ENCODE measurements around the gene RNU6-1. TPM values are rescaled to one million over a fixed set of nuclear protein-coding genes. Genes with fewer than 3 reads are reported as not detected.

RNU6-1 gene
- total RNA-seq, 1 experiment from 2014 or later, result not detected

GRCh38 chr15:67816668-67817067, 23.2 kb downstream of the RNU6-1 start:
- CTCF ChIA-PET, result no interaction called here
- H3K9me2 ChIP-seq (ENCODE audit: insufficient read depth), result no peaks in the 10 kb centered on the region

GRCh38 chr15:67815036-67815592, 24.7 kb downstream of the RNU6-1 start:
- no peaks in the 10 kb centered on the region for H3K27me3 ChIP-seq (ENCODE audit: insufficient read depth, low read length)
- no peak for DNase-seq (ENCODE audit: low read depth, low spot score)
- RAD21 ChIA-PET (ENCODE audit: low non-redundant PET in 1 of 2, low total read pairs in 2 of 2, uncharacterized antibody in 2 of 2, unreplicated experiment in 2 of 2), result no interaction called here

More at GRCh38 chr15:67816668-67817067, 23.2 kb downstream of the RNU6-1 start:
- Histone ChIP-seq H3K27me3 (ENCODE audit: insufficient read depth, low read length) (no peaks in the 10 kb centered on the region), H3K36me3 (ENCODE audit: control insufficient read depth in 1 of 2, insufficient read depth in 2 of 2, low read length in 2 of 2) (no peaks in the 10 kb centered on the region), H3K4me1 (ENCODE audit: control insufficient read depth in 1 of 2, insufficient read depth in 2 of 2, low read length in 2 of 2) (no peaks in the 10 kb centered on the region), H3K4me3 (replicated peaks in 1 of 2; ENCODE audit: low read depth in 1 of 2, low read length in 2 of 2) (no peak overlapping the region), H4K20me1 (ENCODE audit: insufficient read depth) (no peaks in the 10 kb centered on the region), H3K27ac (ENCODE audit: low read depth, low read length) (no peak overlapping the region), H2AFZ (ENCODE audit: low read depth, low read length, poor library complexity, severe bottlenecking) (no peak overlapping the region), H3K79me2 (ENCODE audit: insufficient read depth, low read length) (no peaks in the 10 kb centered on the region), H3K4me2 (ENCODE audit: low read length) (no peak overlapping the region), H3K9ac (ENCODE audit: low read length) (no peak overlapping the region), H3K9me3 (ENCODE audit: control insufficient read depth in 1 of 2, insufficient read depth in 1 of 2, low read depth in 1 of 2, low read length in 2 of 2) (no peaks in the 10 kb centered on the region)
- intact Hi-C loops (cut with micrococcal nuclease), result no loop called here
- BruUV-seq (replicated peaks), result no TSS peak
- DNase-seq (ENCODE audit: low read depth, low spot score) (no peak), ATAC-seq (no peak)
- RAD21 ChIA-PET (ENCODE audit: low non-redundant PET in 1 of 2, low total read pairs in 2 of 2, uncharacterized antibody in 2 of 2, unreplicated experiment in 2 of 2), result no interaction called here
- POLR2A ChIA-PET, result no interaction called here
- no peak for TF ChIP-seq SIN3A (IDR thresholded peaks at IDR 0.05; ENCODE audit: low read depth)
- no peak for TF ChIP-seq EZH2 (IDR thresholded peaks at IDR 0.05)
- no peak for TF ChIP-seq SRF (IDR thresholded peaks at IDR 0.05; ENCODE audit: low read depth)
- TF ChIP-seq EZH2phosphoT487 (IDR thresholded peaks at IDR 0.05; ENCODE audit: borderline replicate concordance), result no peak
- no peak for TF ChIP-seq FOSL1 (IDR thresholded peaks at IDR 0.05; ENCODE audit: low read depth)
- TF ChIP-seq ZNF274 (IDR thresholded peaks at IDR 0.05; ENCODE audit: low read depth, low read length), result no peak
- no peak for TF ChIP-seq CBX3 (IDR thresholded peaks at IDR 0.05; ENCODE audit: low read depth)
- no peak for TF ChIP-seq YY1 (IDR thresholded peaks at IDR 0.05; ENCODE audit: extremely low read depth, insufficient replicate concordance, low read depth, low read length)
- TF ChIP-seq ELF1 (IDR thresholded peaks at IDR 0.05; ENCODE audit: borderline replicate concordance, low read depth), result no peak

More at GRCh38 chr15:67815036-67815592, 24.7 kb downstream of the RNU6-1 start:
- H3K79me2 ChIP-seq (ENCODE audit: insufficient read depth, low read length), result no peaks in the 10 kb centered on the region
- no peak overlapping the region for H3K9ac ChIP-seq (ENCODE audit: low read length)
- BruUV-seq (replicated peaks), result no TSS peak
- TF ChIP-seq JUND (IDR thresholded peaks at IDR 0.05), result no peak
- no peak for TF ChIP-seq RAD21 (IDR thresholded peaks at IDR 0.05; ENCODE audit: low read depth)
- TF ChIP-seq EZH2 (IDR thresholded peaks at IDR 0.05), result no peak
- no peak for TF ChIP-seq SP1 (IDR thresholded peaks at IDR 0.05; ENCODE audit: low read depth)
- TF ChIP-seq SRF (IDR thresholded peaks at IDR 0.05; ENCODE audit: low read depth), result no peak
- TF ChIP-seq EGR1 (IDR thresholded peaks at IDR 0.05; ENCODE audit: low read depth), result no peak
- TF ChIP-seq ZFX (IDR thresholded peaks at IDR 0.05), result no peak
- TF ChIP-seq, protein P1, sequence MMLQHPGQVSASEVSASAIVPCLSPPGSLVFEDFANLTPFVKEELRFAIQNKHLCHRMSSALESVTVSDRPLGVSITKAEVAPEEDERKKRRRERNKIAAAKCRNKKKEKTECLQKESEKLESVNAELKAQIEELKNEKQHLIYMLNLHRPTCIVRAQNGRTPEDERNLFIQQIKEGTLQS (IDR thresholded peaks at IDR 0.05), result no peak
- TF ChIP-seq CEBPB (IDR thresholded peaks at IDR 0.05; ENCODE audit: low read depth), result no peak
- no peak for TF ChIP-seq POLR2AphosphoS5 (IDR thresholded peaks at IDR 0.05; ENCODE audit: low read depth, low read length)
- TF ChIP-seq ZBTB33 (IDR thresholded peaks at IDR 0.05; ENCODE audit: extremely low read depth, insufficient replicate concordance, low read length), result no peak
- TF ChIP-seq YY1 (IDR thresholded peaks at IDR 0.05; ENCODE audit: extremely low read depth, insufficient replicate concordance, low read depth, low read length), result no peak
- TF ChIP-seq SIN3A (IDR thresholded peaks at IDR 0.05; ENCODE audit: low read depth), result no peak
- no peak for TF ChIP-seq TCF7L2 (IDR thresholded peaks at IDR 0.05; ENCODE audit: borderline replicate concordance, extremely low read depth, insufficient read depth, insufficient read length)
- no peak for TF ChIP-seq EZH2phosphoT487 (IDR thresholded peaks at IDR 0.05; ENCODE audit: borderline replicate concordance)
- TF ChIP-seq, protein P2, sequence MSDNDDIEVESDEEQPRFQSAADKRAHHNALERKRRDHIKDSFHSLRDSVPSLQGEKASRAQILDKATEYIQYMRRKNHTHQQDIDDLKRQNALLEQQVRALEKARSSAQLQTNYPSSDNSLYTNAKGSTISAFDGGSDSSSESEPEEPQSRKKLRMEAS (IDR thresholded peaks at IDR 0.05), result no peak
- TF ChIP-seq CBX3 (IDR thresholded peaks at IDR 0.05; ENCODE audit: low read depth), result no peak
- no peak for ATAC-seq
- no peaks in the 10 kb centered on the region for H3K4me1 ChIP-seq (ENCODE audit: control insufficient read depth in 1 of 2, insufficient read depth in 2 of 2, low read length in 2 of 2)
- H3K9me3 ChIP-seq (ENCODE audit: control insufficient read depth in 1 of 2, insufficient read depth in 1 of 2, low read depth in 1 of 2, low read length in 2 of 2), result no peaks in the 10 kb centered on the region
- no peak overlapping the region for H3K4me2 ChIP-seq (ENCODE audit: low read length)
- ChIA-PET POLR2A (no interaction called here), CTCF (no interaction called here)
- H3K36me3 ChIP-seq (ENCODE audit: control insufficient read depth in 1 of 2, insufficient read depth in 2 of 2, low read length in 2 of 2), result no peaks in the 10 kb centered on the region
- intact Hi-C loops (cut with micrococcal nuclease), result no loop called here
- no peak overlapping the region for H3K27ac ChIP-seq (ENCODE audit: low read depth, low read length)
- H2AFZ ChIP-seq (ENCODE audit: low read depth, low read length, poor library complexity, severe bottlenecking), result no peak overlapping the region
- H3K9me2 ChIP-seq (ENCODE audit: insufficient read depth), result no peaks in the 10 kb centered on the region
- H4K20me1 ChIP-seq (ENCODE audit: insufficient read depth), result no peaks in the 10 kb centered on the region
- no peak overlapping the region for H3K4me3 ChIP-seq (replicated peaks in 1 of 2; ENCODE audit: low read depth in 1 of 2, low read length in 2 of 2)

All from HCT116 (cell line).